GM12878 (cell line): ENCODE results near the gene RASGRF1. TPM values are rescaled to one million over a fixed set of nuclear protein-coding genes. Genes with fewer than 3 reads are reported as not detected.

ENCODE experiments used
- ATAC-seq: fragments of 200-7000 bp; cut with Tn5 transposase; 3 replicates; pipeline ENCODE4 v1.9.1; 2020; ENCODE audit warnings: mild to moderate bottlenecking, moderate library complexity
- BruUV-seq: library from RNA; stranded (reverse); fragments of 400-500 nt; replicated peaks from 2 replicates; lab custom pipeline; 2021; lab: Mats Ljungman, UMichigan
- CTCF ChIA-PET: fragments of 300-600 bp; sonication (Branson Sonifier 250); formaldehyde crosslinking; extraction: SDS; loops from one replicate; lab custom pipeline; 2021; ENCODE audit warnings: inconsistent platforms; lab: Yijun Ruan, JAX
- POLR2A ChIA-PET: fragments of 350-600 bp; formaldehyde crosslinking; extraction: SDS; loops from one replicate; lab custom pipeline; 2021; ENCODE audit warnings: inconsistent platforms; lab: Charles Lee
- RAD21 ChIA-PET: fragments of 300-600 bp; sonication (Branson Sonifier 250); formaldehyde crosslinking; loops from one replicate; lab custom pipeline; 2023; ENCODE audit warnings: antibody characterized with exemption; ENCODE audit not compliant: unreplicated experiment; lab: Charles Lee
- SMC1A ChIA-PET: fragments of 300-600 bp; sonication (Branson Sonifier 250); formaldehyde crosslinking; loops from one replicate; lab custom pipeline; 2023; ENCODE audit not compliant: unreplicated experiment, uncharacterized antibody; lab: Charles Lee
- DNase-seq: peaks from one replicate; pipeline ENCODE4 v3.0.0-alpha.2; 2011; ENCODE audit warnings: low read depth, low spot score
- FAIRE-seq: peaks from 3 replicates; lab custom pipeline; 2011; peaks lifted over from hg19 to GRCh38; lab: Jason Lieb, UNC
- H2AFZ ChIP-seq: 2 replicates; pipeline ENCODE4 v1.6.0; 2011; ENCODE audit warnings: low read depth, low read length, control low read depth; ENCODE audit not compliant: control insufficient read depth
- H3K27ac ChIP-seq: 2 replicates; pipeline ENCODE4 v1.5.1; 2011; ENCODE audit warnings: control low read depth; ENCODE audit not compliant: control insufficient read depth, insufficient read depth
- H3K27me3 ChIP-seq, 2 experiments: replicated peaks in 1 of 2; 2 replicates each; pipeline versions ENCODE4 v1.6.0 to v1.6.1; 2011; ENCODE audit warnings: low read length in 1 of 2; ENCODE audit not compliant: control insufficient read depth in 2 of 2, insufficient read depth in 2 of 2
- H3K36me3 ChIP-seq, 2 experiments: 2 replicates each; pipeline ENCODE4 v1.5.1; 2011; ENCODE audit warnings: low read length in 1 of 2; ENCODE audit not compliant: control insufficient read depth in 2 of 2, insufficient read depth in 2 of 2
- H3K4me1 ChIP-seq: 2 replicates; pipeline ENCODE4 v1.6.1; 2011; ENCODE audit warnings: mild to moderate bottlenecking, low read length, moderate library complexity, mixed read lengths; ENCODE audit not compliant: control insufficient read depth, insufficient read depth
- H3K4me2 ChIP-seq: 2 replicates; pipeline ENCODE4 v1.6.0; 2011; ENCODE audit warnings: control low read depth; ENCODE audit not compliant: control insufficient read depth, insufficient read depth
- H3K4me3 ChIP-seq: fragments of 200-600 bp; sonication (generic); 2 replicates; pipeline ENCODE4 v1.5.1; 2016
- H3K79me2 ChIP-seq: 2 replicates; pipeline ENCODE4 v1.6.0; 2011; ENCODE audit warnings: low read length; ENCODE audit not compliant: control insufficient read depth, insufficient read depth
- H3K9ac ChIP-seq: 2 replicates; pipeline ENCODE4 v1.8.0; 2011; ENCODE audit warnings: low read length, control low read depth, mixed read lengths; ENCODE audit not compliant: control insufficient read depth, insufficient read depth
- H3K9me3 ChIP-seq: replicated peaks from 3 replicates; pipeline ENCODE4 v1.5.1; 2011; ENCODE audit warnings: mild to moderate bottlenecking, low read length; ENCODE audit not compliant: control insufficient read depth, insufficient read depth
- H4K20me1 ChIP-seq: 2 replicates; pipeline ENCODE4 v1.6.0; 2011; ENCODE audit not compliant: control insufficient read depth, insufficient read depth
- ASH2L ChIP-seq: fragments of 300-600, 200-600 bp; sonication (generic); IDR thresholded peaks from 2 replicates; pipeline ENCODE4 v1.6.1; 2017; ENCODE audit warnings: low read depth, mild to moderate bottlenecking, borderline replicate concordance
- BCL11A ChIP-seq: IDR thresholded peaks from 2 replicates; pipeline ENCODE4 v1.6.1; 2011; ENCODE audit warnings: low read depth, low read length
- EZH2 ChIP-seq: IDR thresholded peaks from 2 replicates; pipeline ENCODE4 v1.6.1; 2012; ENCODE audit warnings: low read depth, mild to moderate bottlenecking, control low read depth, inconsistent platforms, low read length, borderline replicate concordance; ENCODE audit not compliant: control insufficient read depth
- FOXK2 ChIP-seq: fragments of 450-650 bp; IDR thresholded peaks from 2 replicates; pipeline ENCODE4 v1.6.1; 2017; ENCODE audit warnings: mild to moderate bottlenecking, moderate library complexity
- HDAC2 ChIP-seq: fragments of 200-600 bp; sonication (generic); IDR thresholded peaks from 2 replicates; pipeline ENCODE4 v1.6.1; 2017
- MYC ChIP-seq: IDR thresholded peaks from 2 replicates; pipeline ENCODE4 v1.6.1; 2011; ENCODE audit warnings: mild to moderate bottlenecking, low read length, moderate library complexity, inconsistent platforms; ENCODE audit not compliant: insufficient read depth, insufficient replicate concordance, insufficient read length, severe bottlenecking
- POLR2A ChIP-seq: IDR thresholded peaks from 2 replicates; pipeline ENCODE4 v1.6.1; 2011; ENCODE audit warnings: low read depth, mild to moderate bottlenecking, low read length
- SREBF2 ChIP-seq: IDR thresholded peaks from 2 replicates; pipeline ENCODE4 v1.6.1; 2012; ENCODE audit warnings: mild to moderate bottlenecking, low read length
- STAT1 ChIP-seq: fragments of 450-650 bp; conservative IDR thresholded peaks from 2 replicates; pipeline ENCODE4 v1.6.1; 2014; ENCODE audit warnings: antibody characterized with exemption, mild to moderate bottlenecking
- USF2 ChIP-seq: IDR thresholded peaks from 2 replicates; pipeline ENCODE4 v1.6.1; 2011; ENCODE audit warnings: low read depth, low read length, improper control_type of control experiment, borderline replicate concordance
- WGBS: methylation state at CpG from one replicate; pipeline ENCODE4 v1.1.6; 2016; ENCODE audit warnings: low lambda C conversion rate; ENCODE audit not compliant: insufficient replicate concordance, insufficient coverage; ENCODE audit errors: missing lambda C conversion rate; 5-methylcytosine and 5-hydroxymethylcytosine counted together
- in situ Hi-C: fragments of 300-500 bp; cut with MboI; formaldehyde crosslinking; loops from 9 replicates; pipeline ENCODE4 v1.14.3; 2018; ENCODE audit warnings: mixed read lengths
- intact Hi-C: fragments of 100-400 bp; cut with micrococcal nuclease; formaldehyde crosslinking; loops from one replicate; pipeline ENCODE4 v1.14.2; 2022; ENCODE audit not compliant: unreplicated experiment
- polyA plus RNA-seq, 11 experiments: library from polyadenylated mRNA; depleted of rRNA in 4 of 11; unstranded in 6 of 11; stranded (reverse) in 5 of 11; fragments of >200 nt; fragmentation: Nextera tagmentation in 4 of 11; fragmentation: Illumina TruSeq in 1 of 11; extraction: Ambion mirVana in 4 of 11; extraction: Trizol in 1 of 11; gene quantifications; 1 replicate in 1 of 11; 2 replicates in 10 of 11; pipeline versions ENCODE4 v1.2.1 to v1.2.3, GENCODE V29; 2011 to 2016; ENCODE audit warnings: inconsistent platforms in 2 of 11, missing spikeins in 2 of 11, low read depth in 1 of 11
- total RNA-seq, 4 experiments: library from RNA; depleted of rRNA in 3 of 4; stranded (reverse); fragments of >200 nt in 3 of 4; fragmentation: Illumina TruSeq in 1 of 4; extraction: Trizol in 1 of 4; gene quantifications; 2 replicates each; pipeline versions ENCODE4 v1.2.1 to v1.2.3, GENCODE V29; 2013 to 2021
- TF ChIP-seq, protein P1 (sequence below): IDR thresholded peaks from 2 replicates; pipeline ENCODE4 v1.6.1; 2012; ENCODE audit warnings: low read depth, low read length, improper control_type of control experiment

RASGRF1 gene
- total and polyA plus RNA-seq, 10 of the 15 experiments (the other 5 are each of a cell fraction or from before 2014, with no cell fraction given): 0.20 to 1.9 (median 0.86) TPM

DNA sequence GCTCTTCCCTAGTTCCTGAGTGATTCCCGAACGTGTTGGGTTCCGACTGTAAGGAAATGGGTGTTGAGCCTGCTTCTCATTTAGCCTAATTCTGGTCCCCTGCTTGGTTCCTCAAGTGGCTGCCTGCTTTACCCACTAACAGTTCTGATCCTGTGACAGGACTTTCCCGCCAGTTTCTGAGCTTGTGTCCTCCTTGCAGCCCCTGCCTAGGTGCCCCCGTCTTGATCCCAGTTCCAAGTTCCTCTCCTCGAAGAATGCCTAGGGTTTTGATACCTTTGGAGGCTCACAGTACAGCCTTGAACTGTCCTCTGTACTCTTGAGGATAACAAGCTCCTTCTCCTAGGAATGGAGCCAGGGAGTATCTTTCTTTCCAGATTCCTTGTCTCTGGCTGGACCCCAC, 12.0 kb upstream of the RASGRF1 start:
- intact Hi-C loops (no loop called here), in situ Hi-C loops (no loop called here)
- no peak for TF ChIP-seq POLR2A
- no peak for TF ChIP-seq BCL11A
- no peak for TF ChIP-seq MYC
- H3K4me2 ChIP-seq: no peak overlapping the region
- no peaks in the 10 kb centered on the region for H3K36me3 ChIP-seq
- ChIA-PET POLR2A (no interaction called here), CTCF (interaction anchor here (0.6 kb wide), 1 partner anchor 10 kb away, joined by 4 read pairs; no protein-coding TSS in a partner anchor), RAD21 (no interaction called here), SMC1A (interaction anchor here (0.9 kb wide), 1 partner anchor 36 kb away, joined by 3 read pairs; no protein-coding TSS in a partner anchor)
- ATAC-seq (no peak), FAIRE-seq (no peak), DNase-seq (no peak)
- H3K4me1 ChIP-seq: peaks cover 4% of the 10 kb centered on the region; the same call in 1 of the 2 replicates
- H3K9me3 ChIP-seq: no peaks in the 10 kb centered on the region
- peaks cover 0 to 6% of the 10 kb centered on the region in 2 experiments; a peak in 3 of 4 replicates for H3K27me3 ChIP-seq
- no peak overlapping the region for H3K9ac ChIP-seq
- H4K20me1 ChIP-seq: no peaks in the 10 kb centered on the region
- no peak overlapping the region for H3K27ac ChIP-seq
- no TSS peak for BruUV-seq
- H3K79me2 ChIP-seq: no peaks in the 10 kb centered on the region
- WGBS: 44% methylated on average over 6 of the region's 6 CpGs
- no peak overlapping the region for H3K4me3 ChIP-seq
- no peak overlapping the region for H2AFZ ChIP-seq

DNA sequence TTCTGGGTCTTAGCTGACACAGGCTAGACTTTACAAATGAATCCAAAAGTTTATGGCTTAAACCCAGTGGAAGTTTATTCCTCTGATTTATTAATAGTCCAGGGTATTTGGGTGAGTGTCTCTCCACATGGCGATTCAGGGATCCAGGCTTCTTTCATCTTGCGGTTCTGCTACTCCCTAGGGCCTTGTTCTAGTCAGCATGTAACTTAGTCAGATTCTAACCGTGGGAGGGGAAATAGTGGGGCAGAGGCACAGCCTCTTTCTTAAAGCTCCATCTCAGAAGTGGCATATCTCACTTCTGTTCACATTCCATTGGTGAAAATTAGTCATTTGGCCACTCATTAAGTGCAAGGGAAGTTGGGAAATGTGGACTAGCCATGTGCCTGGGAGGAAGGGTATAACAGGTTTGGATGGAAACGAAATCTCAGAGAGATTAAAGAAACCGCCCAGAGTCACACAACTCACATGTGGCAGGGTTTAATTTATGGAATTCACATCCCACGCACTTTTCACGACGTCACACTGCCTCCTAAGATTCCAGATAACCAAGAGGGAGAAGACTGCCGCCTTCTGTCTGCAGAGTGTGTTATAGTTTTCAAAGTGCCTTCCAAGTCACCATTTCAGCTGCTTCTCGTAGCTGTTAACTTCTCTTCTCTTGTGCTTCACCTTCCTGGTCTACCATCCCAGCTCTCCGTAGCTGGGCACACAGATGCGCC, 11.4 kb upstream of the RASGRF1 start:
- CTCF ChIA-PET: interaction anchor here (0.6 kb wide), 1 partner anchor 10 kb away, joined by 4 read pairs; no protein-coding TSS in a partner anchor

More for the DNA sequence above, 11.4 kb upstream of the RASGRF1 start:
- H4K20me1 ChIP-seq: no peaks in the 10 kb centered on the region
- H3K4me2 ChIP-seq: no peak overlapping the region
- no peak overlapping the region for H3K4me3 ChIP-seq
- intact Hi-C loops: no loop called here
- WGBS: 16% methylated on average over 12 of the region's 12 CpGs
- no peaks in the 10 kb centered on the region for H3K36me3 ChIP-seq
- H3K27ac ChIP-seq: no peak overlapping the region
- ChIA-PET SMC1A (interaction anchor here (0.9 kb wide), 1 partner anchor 36 kb away, joined by 3 read pairs; no protein-coding TSS in a partner anchor), POLR2A (no interaction called here), RAD21 (no interaction called here)
- ATAC-seq (no peak), DNase-seq (no peak)
- H3K9ac ChIP-seq: no peak overlapping the region
- H3K79me2 ChIP-seq: no peaks in the 10 kb centered on the region
- H3K9me3 ChIP-seq: no peaks in the 10 kb centered on the region
- H3K27me3 ChIP-seq: peaks cover 0 to 6% of the 10 kb centered on the region in 2 experiments; a peak in 3 of 4 replicates
- BruUV-seq: no TSS peak
- H3K4me1 ChIP-seq: no peaks in the 10 kb centered on the region
- in situ Hi-C loops: no loop called here
- H2AFZ ChIP-seq: no peak overlapping the region
- no peak for TF ChIP-seq FOXK2
- TF ChIP-seq EZH2: no peak
- no peak for TF ChIP-seq STAT1
- no peak for TF ChIP-seq SREBF2
- TF ChIP-seq HDAC2: no peak
- no peak for TF ChIP-seq USF2
- TF ChIP-seq, protein P1, sequence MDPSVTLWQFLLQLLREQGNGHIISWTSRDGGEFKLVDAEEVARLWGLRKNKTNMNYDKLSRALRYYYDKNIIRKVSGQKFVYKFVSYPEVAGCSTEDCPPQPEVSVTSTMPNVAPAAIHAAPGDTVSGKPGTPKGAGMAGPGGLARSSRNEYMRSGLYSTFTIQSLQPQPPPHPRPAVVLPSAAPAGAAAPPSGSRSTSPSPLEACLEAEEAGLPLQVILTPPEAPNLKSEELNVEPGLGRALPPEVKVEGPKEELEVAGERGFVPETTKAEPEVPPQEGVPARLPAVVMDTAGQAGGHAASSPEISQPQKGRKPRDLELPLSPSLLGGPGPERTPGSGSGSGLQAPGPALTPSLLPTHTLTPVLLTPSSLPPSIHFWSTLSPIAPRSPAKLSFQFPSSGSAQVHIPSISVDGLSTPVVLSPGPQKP: no peak
- TF ChIP-seq ASH2L: no peak
- TF ChIP-seq, all 136 proteins: peak for 0
- FAIRE-seq: no peak
